Astrocyte of the hippocampus (primary cell): ENCODE results near the gene PTCH1.

ENCODE experiments used
- DNase-seq: peaks from one replicate; pipeline ENCODE4 v3.0.0; 2011; ENCODE audit warnings: low read depth, low spot score

The PTCH1 gene

GRCh38 chr9:95499046-95499676 is 17.6 kb downstream of the PTCH1 start:
- peak; percentile 18 for DNase-seq

- DNase-seq = no peak
Observed at GRCh38 chr9:95498641-95499040, 18.1 kb downstream of the PTCH1 start.

DNA sequence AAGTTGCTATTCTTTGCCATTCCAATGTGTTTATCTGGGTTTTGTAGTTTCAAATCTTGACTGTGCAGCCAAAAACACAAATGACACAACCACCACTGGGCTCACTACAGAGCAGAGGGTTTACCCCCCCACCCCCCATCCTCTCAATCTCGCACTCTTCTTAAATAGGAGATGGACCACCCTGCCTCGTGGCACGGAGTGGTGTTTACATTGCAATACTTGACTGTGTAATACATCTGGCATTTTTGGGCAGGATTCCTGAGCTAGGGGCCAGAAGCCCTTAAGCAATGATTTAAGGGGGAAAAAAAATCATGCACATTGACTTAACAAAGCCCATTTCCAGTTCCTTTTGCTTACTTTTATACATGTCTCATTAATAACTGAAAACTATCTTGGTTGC is 19.0 kb downstream of the PTCH1 start:
- peak; percentile 60 for DNase-seq

- no peak for DNase-seq
Observed at GRCh38 chr9:95496687-95497086, 20.1 kb downstream of the PTCH1 start.

GRCh38 chr9:95495961-95496360 is 20.8 kb downstream of the PTCH1 start:
- peak; percentile 49 for DNase-seq

DNA sequence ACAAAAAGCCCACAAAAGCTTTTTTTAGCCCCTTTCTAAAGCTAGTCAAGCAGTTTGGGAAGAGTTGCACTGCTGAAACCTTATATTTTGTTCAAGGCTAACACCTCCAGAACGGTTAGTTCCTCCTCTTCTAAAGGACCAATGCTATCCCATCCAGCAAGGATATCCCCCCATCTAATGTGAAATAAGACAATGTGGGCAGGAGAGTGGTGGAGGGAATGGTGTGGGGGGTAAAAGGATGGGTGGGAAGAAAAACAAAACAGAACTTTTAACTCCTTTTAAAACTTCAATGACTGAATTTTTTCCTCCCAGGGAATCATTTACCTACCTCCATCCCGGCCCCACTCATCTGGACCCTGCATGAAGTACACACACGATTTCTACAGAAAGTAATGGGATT is 21.2 kb downstream of the PTCH1 start:
- no peak for DNase-seq

GRCh38 chr9:95494416-95495371 is 22.1 kb downstream of the PTCH1 start:
- DNase-seq = no peak

DNA sequence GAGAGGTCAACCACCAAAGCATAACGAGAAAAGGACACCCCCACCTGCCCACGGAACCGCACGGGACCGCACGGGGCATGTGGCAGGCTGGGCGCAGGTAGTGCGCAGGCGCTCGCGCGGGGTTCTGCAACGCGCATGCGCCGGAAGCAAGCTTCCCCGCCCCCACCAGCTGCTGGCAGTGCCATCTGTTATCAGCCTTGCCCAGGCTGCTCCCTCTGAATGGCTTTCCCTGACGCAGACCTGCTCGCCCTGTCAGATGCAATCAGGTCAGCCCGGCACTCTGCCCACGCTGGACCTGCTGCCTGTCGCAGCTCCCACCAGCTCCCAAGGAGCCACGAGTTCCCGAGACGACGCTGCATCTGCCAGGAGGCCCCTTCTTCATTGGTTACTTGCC is 22.8 kb downstream of the PTCH1 start:
- DNase-seq = no peak

GRCh38 chr9:95493402-95493801 is 23.4 kb downstream of the PTCH1 start:
- no peak for DNase-seq

- no peak for DNase-seq
Observed at GRCh38 chr9:95491543-95492320, 25.0 kb downstream of the PTCH1 start.

GRCh38 chr9:95488954-95489353 is 27.8 kb downstream of the PTCH1 start:
- DNase-seq = no peak

DNA sequence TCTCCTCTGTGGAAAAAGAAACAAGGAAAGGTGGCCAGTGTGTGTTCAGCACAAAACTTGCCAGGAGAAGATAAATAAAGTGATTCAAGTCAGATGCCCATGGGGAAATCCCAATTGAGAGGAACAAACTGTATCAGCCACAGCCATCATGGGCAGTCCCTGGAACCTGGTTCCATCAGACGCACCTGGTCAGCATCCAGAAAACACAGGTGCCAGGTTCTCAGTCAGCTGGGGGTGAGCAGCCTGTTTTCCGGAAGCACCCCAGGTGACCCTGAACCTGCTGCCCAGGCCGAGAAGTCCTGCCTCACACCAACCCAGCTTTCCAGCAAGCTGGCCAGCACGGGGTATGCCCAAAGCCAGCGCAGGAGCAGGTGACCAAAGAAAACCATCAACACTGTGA is 30.5 kb downstream of the PTCH1 start:
- no peak for DNase-seq

GRCh38 chr9:95484225-95484624 is 32.5 kb downstream of the PTCH1 start:
- no peak for DNase-seq

DNA sequence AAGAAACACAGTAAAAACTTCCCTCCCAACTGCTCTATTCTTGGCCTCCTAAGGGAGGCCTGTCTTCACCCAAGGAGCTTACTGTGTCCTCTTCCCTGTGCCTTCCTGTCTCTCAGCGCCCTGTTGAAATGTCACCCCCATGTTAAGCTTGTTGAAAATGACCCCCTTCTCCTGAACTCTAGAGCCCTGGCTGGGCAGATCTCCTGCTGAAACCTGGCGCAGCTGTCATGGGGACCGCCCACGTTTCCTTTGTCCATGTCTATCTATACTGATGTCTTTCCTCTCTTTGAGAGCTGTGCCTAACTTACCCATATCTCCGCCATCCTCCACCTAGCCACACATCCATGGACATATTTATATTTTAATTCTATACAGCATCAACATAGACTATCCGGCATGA is 33.3 kb downstream of the PTCH1 start:
- no peak for DNase-seq

DNA sequence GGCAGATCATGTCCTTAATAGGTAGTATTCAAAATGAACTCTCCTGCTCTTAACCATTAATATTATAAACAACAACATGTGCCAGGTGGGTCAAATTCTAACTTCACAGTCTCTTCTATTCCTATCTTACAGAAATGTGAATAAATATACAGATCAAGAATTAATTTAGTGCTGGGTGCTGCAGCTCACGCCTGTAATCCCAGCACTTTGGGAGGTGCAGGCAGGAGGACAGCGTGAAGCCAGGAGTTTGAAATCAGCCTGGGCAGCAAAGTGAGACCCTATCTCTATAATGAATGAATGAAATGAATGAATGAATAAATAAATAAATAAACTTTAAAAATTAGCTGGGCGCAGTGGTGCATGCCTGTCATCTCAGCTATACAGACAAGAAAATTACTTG is 34.1 kb downstream of the PTCH1 start:
- DNase-seq = no peak

- peak; percentile 88 for DNase-seq
Observed at GRCh38 chr9:95481000-95481399, 35.8 kb downstream of the PTCH1 start.

DNA sequence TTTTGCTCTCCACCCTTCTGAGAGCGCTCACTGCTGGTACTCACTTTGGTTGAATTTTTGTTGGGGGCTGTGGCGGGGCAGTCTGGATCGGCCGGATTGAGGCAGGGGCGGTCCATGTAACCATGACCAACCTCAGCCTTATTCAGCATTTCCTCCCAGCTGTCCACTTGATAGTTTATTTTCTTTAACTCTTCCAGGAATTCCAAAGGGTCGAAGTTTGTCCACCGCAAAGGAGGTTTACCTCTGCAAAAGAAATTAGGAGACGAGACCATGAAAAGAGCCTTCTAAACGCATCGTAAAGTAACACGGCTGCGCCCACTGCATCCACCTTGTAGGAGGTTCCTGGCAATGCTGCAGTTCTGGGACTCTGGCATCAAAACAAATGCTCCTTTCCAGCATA is 36.4 kb downstream of the PTCH1 start:
- DNase-seq = peak; percentile 49

- DNase-seq = no peak
Observed at GRCh38 chr9:95479330-95479729, 37.4 kb downstream of the PTCH1 start.

DNA sequence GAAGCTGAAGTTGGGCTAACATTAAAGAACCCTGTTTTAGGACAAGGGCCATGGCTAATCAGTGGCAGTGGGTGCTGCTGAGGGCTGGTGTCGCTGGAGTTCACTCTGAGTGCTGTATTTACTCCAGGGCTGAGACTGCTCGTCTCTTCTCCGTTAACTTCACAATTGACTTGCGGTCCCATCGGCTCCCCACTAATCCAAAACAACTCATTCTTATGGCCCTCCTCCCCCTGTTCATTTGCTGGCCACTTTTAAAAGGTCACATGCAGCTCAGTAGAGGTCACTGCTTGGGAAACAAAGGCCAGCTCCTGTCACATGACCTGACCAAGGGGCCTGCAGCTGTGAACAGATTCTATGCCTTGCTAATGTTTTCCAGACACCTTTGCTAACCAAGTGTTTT is 38.4 kb downstream of the PTCH1 start:
- DNase-seq = no peak

DNA sequence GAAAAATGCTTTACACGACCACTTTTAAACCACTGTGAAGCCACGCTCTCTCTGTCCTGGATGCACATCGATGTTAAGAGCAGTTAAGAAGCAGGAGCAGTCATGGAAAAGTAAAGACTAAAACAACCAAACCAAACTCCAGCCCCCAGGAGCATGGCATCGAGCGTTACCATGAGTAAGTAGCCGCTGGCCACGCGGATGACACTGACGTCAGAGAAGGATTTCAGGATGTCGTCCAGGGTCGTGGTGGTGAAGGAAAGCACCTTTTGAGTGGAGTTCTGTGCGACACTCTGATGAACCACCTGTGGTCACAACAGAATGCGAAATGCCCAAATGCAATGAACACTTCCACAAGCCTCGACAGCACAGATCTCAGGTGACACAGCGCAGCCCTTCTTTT is 38.9 kb downstream of the PTCH1 start:
- no peak for DNase-seq

DNA sequence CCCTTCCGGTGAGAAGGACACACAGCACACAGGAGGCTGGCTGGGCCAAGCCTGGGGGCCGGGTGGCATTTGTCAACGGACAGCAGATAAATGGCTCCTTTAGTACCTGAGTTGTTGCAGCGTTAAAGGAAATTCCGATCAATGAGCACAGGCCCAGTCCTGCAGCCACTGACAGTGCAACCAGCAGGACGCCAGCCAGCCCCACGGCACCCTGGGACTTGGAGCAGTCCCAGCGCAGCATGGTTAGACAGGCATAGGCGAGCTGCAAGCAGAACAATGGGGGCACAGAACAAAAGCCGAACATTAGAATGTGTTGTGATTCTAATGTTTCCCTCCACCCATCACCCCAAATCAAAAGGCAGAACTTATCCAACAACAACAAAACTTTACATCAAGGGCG is 39.3 kb downstream of the PTCH1 start:
- peak; percentile 56 for DNase-seq

GRCh38 chr9:95468791-95469190 is 48.0 kb downstream of the PTCH1 start:
- DNase-seq = no peak
